HL-60 (cell line): ENCODE data around the gene APBA2.
"Not testable (repeated sequence)": the region's sequence is repeated elsewhere in the genome, so short reads cannot be mapped to it uniquely, and the experiment has no call there.

Source experiments
- CTCF ChIP-seq: IDR thresholded peaks from one replicate; pipeline ENCODE4 v1.5.1; 2011; ENCODE audit warnings: low read length, control low read depth, inconsistent platforms; ENCODE audit not compliant: insufficient read depth
- POLR2AphosphoS5 ChIP-seq: IDR thresholded peaks from 2 replicates; pipeline ENCODE4 v1.6.1; 2012; ENCODE audit warnings: low read depth
- REST ChIP-seq: IDR thresholded peaks from 2 replicates; pipeline ENCODE4 v1.6.1; 2012; ENCODE audit warnings: low read depth; ENCODE audit not compliant: insufficient replicate concordance

GRCh38 chr15:28842210-28842609 is 43.6 kb upstream of the APBA2 start:
- not testable (repeated sequence) for TF ChIP-seq CTCF, POLR2AphosphoS5, REST
